Measurements from ENCODE around the gene SCAMP4. TPM values are rescaled to one million over a fixed set of nuclear protein-coding genes. Genes with fewer than 3 reads are reported as not detected.

SCAMP4 gene
- total and polyA plus RNA-seq, 12 donors = 13.5 to 192 (median 60.3) TPM

DNA sequence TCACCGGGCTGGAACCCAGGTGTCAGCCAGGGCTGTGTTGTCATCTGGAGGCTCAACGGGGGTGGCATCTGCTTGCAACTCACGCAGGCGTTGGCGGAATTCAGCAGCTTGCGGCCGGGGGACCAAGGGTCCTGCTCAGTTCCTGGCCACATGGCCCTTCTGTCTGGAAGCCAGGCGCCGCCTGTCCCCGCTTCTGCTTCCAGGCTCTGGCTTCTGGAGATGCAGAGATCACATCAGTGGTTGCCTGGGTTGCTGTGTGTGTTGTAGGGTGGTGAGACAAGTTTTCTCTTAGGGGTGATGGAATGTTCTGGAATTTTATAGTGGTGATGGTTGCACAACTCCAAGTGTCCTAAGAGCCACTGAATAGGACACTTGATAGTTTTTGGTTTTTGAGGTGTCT lies 5.0 kb downstream of the SCAMP4 start:
- Histone ChIP-seq H3K36me3 (replicated peaks in 1 of 2) (peaks cover 0 to 22% of the 10 kb centered on the region in 2 donors), H3K27ac (no peak overlapping the region), H3K4me1 (replicated peaks in 1 of 2) (peaks cover 6 to 25% of the 10 kb centered on the region in 2 donors), H3K27me3 (no peaks in the 10 kb centered on the region), H3K4me3 (no peak overlapping the region), H3K9me3 (replicated peaks in 1 of 3) (no peaks in the 10 kb centered on the region)
- intact Hi-C loops (cut with DNase I) = no loop called here
- TF ChIP-seq POLR2A (IDR thresholded peaks at IDR 0.05) = no peak
- TF ChIP-seq, protein P1, sequence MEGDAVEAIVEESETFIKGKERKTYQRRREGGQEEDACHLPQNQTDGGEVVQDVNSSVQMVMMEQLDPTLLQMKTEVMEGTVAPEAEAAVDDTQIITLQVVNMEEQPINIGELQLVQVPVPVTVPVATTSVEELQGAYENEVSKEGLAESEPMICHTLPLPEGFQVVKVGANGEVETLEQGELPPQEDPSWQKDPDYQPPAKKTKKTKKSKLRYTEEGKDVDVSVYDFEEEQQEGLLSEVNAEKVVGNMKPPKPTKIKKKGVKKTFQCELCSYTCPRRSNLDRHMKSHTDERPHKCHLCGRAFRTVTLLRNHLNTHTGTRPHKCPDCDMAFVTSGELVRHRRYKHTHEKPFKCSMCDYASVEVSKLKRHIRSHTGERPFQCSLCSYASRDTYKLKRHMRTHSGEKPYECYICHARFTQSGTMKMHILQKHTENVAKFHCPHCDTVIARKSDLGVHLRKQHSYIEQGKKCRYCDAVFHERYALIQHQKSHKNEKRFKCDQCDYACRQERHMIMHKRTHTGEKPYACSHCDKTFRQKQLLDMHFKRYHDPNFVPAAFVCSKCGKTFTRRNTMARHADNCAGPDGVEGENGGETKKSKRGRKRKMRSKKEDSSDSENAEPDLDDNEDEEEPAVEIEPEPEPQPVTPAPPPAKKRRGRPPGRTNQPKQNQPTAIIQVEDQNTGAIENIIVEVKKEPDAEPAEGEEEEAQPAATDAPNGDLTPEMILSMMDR (IDR thresholded peaks at IDR 0.05) = no peak
- DNase-seq = no peak
- WGBS, 4 donors = 91 to 97% (median 93%) methylated on average over 6 to 10 of the region's 10 CpGs

DNA sequence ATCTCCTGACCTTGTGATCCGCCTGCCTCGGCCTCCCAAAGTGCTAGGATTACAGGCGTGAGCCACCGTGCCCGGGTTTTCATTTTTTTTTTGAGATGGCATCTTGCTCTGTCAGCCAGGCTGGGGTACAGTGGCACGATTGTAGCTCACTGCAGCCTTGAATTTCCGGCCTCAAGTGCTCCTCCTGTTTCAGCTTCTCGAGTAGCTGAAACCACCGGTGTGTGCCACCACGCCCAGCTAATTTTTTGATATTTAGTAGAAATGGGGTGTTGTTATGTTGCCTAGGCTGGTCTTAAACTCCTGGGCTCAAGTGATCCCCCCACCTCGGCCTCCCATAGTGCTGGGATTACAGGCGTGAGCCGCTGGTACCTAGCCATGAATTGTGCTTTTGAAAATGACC lies 5.9 kb downstream of the SCAMP4 start:
- TF ChIP-seq, protein P1 (IDR thresholded peaks at IDR 0.05) = no peak
- no peak for TF ChIP-seq POLR2A (IDR thresholded peaks at IDR 0.05)
- H3K27me3 ChIP-seq = no peaks in the 10 kb centered on the region
- 89 to 97% (median 91%) methylated on average over 12 to 13 of the region's 13 CpGs for WGBS, 4 donors

DNA sequence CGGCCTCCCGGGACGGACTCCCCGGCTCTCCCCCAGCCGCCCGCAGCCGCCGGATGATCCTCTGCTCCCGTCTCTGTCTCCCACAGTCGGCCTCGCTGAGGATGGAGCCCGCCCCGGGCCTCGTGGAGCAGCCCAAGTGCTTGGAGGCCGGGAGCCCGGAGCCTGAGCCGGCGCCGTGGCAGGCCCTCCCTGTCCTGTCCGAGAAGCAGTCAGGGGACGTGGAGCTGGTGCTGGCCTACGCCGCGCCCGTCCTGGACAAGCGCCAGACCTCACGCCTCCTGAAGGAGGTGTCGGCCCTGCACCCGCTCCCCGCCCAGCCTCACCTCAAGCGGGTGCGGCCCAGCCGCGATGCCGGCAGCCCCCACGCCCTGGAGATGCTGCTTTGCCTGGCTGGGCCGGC lies 6.8 kb downstream of the SCAMP4 start:
- no peak for TF ChIP-seq POLR2A (IDR thresholded peaks at IDR 0.05)
- TF ChIP-seq, protein P1 (IDR thresholded peaks at IDR 0.05) = no peak
- DNase-seq = no peak
- intact Hi-C loops (cut with DNase I) = no loop called here
- H3K27ac ChIP-seq = no peak overlapping the region
- no peak overlapping the region for H3K4me3 ChIP-seq
- H3K4me1 ChIP-seq (replicated peaks in 1 of 2) = peaks cover 6 to 17% of the 10 kb centered on the region in 2 donors
- H3K9me3 ChIP-seq (replicated peaks in 1 of 3) = no peaks in the 10 kb centered on the region
- peaks cover 0 to 23% of the 10 kb centered on the region in 2 donors for H3K36me3 ChIP-seq (replicated peaks in 1 of 2)
- 93 to 99% (median 96%) methylated on average over 8 to 37 of the region's 37 CpGs for WGBS, 4 donors
- H3K27me3 ChIP-seq = no peaks in the 10 kb centered on the region

More for the DNA sequence above, 5.9 kb downstream of the SCAMP4 start:
- intact Hi-C loops (cut with DNase I) = no loop called here
- Histone ChIP-seq H3K9me3 (replicated peaks in 1 of 3) (no peaks in the 10 kb centered on the region), H3K4me3 (no peak overlapping the region), H3K4me1 (replicated peaks in 1 of 2) (peaks cover 6 to 21% of the 10 kb centered on the region in 2 donors), H3K27ac (no peak overlapping the region), H3K36me3 (replicated peaks in 1 of 2) (peaks cover 0 to 23% of the 10 kb centered on the region in 2 donors)
- DNase-seq = no peak

DNA sequence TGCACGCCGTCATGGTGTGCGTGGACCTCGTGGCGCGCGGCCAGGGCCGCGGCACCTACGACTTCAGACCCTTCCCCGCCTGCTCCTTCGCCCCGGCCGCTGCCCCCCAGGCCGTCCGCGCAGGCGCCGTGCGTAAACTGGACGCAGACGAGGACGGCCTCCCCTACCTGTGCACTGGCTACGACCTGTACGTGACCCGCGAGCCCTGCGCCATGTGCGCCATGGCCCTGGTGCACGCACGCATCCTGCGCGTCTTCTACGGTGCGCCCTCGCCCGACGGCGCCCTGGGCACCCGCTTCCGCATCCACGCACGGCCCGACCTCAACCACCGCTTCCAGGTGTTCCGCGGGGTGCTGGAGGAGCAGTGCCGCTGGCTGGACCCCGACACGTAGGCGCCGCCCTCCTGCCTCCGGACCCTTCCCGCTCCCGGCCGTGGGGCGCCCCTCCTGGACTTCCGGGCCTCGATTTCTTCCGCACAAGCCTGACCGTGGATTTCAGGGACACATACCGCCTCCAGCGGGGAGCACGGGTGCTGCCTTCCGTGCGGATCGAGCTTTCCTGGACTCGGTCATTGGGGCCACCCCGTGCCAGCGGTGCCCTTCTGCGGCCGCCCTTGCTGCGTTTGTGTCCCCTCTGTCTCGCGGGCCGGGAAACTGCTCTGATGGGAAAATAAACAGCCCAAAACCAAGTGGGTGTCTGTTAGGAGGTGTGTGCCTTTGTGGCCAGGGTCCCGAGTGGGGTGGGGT lies 7.7 kb downstream of the SCAMP4 start:
- no peak overlapping the region for H3K27ac ChIP-seq
- DNase-seq = no peak
- H3K36me3 ChIP-seq (replicated peaks in 1 of 2) = peaks cover 0 to 28% of the 10 kb centered on the region in 2 donors
- no peaks in the 10 kb centered on the region for H3K27me3 ChIP-seq
- TF ChIP-seq POLR2A (IDR thresholded peaks at IDR 0.05) = no peak
- TF ChIP-seq, protein P1 (IDR thresholded peaks at IDR 0.05) = no peak
- H3K4me3 ChIP-seq = no peak overlapping the region
- 96 to 98% (median 97%) methylated on average over 60 to 77 of the region's 77 CpGs for WGBS, 4 donors
- peaks cover 0 to 10% of the 10 kb centered on the region in 2 donors for H3K4me1 ChIP-seq (replicated peaks in 1 of 2)
- intact Hi-C loops (cut with DNase I) = no loop called here
- H3K9me3 ChIP-seq (replicated peaks in 1 of 3) = no peaks in the 10 kb centered on the region

Data from adrenal gland (tissue), 12 donors.